SJSA1 (cell line): Measurements from ENCODE around the gene CNTNAP2. TPM values are rescaled to one million over a fixed set of nuclear protein-coding genes. Genes with fewer than 3 reads are reported as not detected.

ENCODE experiments used
- DNase-seq, 2 experiments: peaks; one replicate each; pipeline ENCODE4 v3.0.0-alpha.2; 2015 to 2020; ENCODE audit warnings: low spot score in 2 of 2, low read depth in 1 of 2
- H3K27ac ChIP-seq: fragments of 250-450 bp; sonication (Bioruptor Pico); 2 replicates; pipeline ENCODE4 v1.5.1; 2020; ENCODE audit warnings: mild to moderate bottlenecking, moderate library complexity
- H3K27me3 ChIP-seq: fragments of 250-450 bp; sonication (Bioruptor Pico); replicated peaks from 2 replicates; pipeline ENCODE4 v1.5.1; 2020; ENCODE audit warnings: mild to moderate bottlenecking, moderate library complexity
- H3K36me3 ChIP-seq: fragments of 250-450 bp; sonication (Bioruptor Pico); 2 replicates; pipeline ENCODE4 v1.5.1; 2020; ENCODE audit warnings: mild to moderate bottlenecking
- H3K4me1 ChIP-seq: fragments of 250-450 bp; sonication (Bioruptor Pico); replicated peaks from 2 replicates; pipeline ENCODE4 v1.6.1; 2021; ENCODE audit warnings: mild to moderate bottlenecking
- H3K4me3 ChIP-seq: fragments of 250-450 bp; sonication (Bioruptor Pico); 2 replicates; pipeline ENCODE4 v1.5.1; 2020; ENCODE audit warnings: mild to moderate bottlenecking
- H3K9me3 ChIP-seq: fragments of 250-450 bp; sonication (Bioruptor Pico); replicated peaks from 2 replicates; pipeline ENCODE4 v1.5.1; 2020; ENCODE audit warnings: mild to moderate bottlenecking
- total RNA-seq: library from RNA; depleted of rRNA; stranded (reverse); fragments of >200 nt; shearing (Covaris generic); gene quantifications from 2 replicates; pipeline ENCODE4 v1.2.3, GENCODE V29; 2014

CNTNAP2 gene
- total RNA-seq, 1 experiment from 2014 or later = 0.29 TPM

- no peaks in the 10 kb centered on the region for H3K9me3 ChIP-seq
- H3K27me3 ChIP-seq = no peaks in the 10 kb centered on the region
- no peaks in the 10 kb centered on the region for H3K4me1 ChIP-seq
- no peaks in the 10 kb centered on the region for H3K36me3 ChIP-seq
- H3K27ac ChIP-seq = no peak overlapping the region
- no peak overlapping the region for H3K4me3 ChIP-seq
- no peak for DNase-seq
Observed at GRCh38 chr7:148127374-148127773, 2010.8 kb downstream of the CNTNAP2 start.

- no peak for DNase-seq
- Histone ChIP-seq H3K36me3 (no peaks in the 10 kb centered on the region), H3K4me1 (no peaks in the 10 kb centered on the region), H3K4me3 (no peak overlapping the region), H3K27ac (no peak overlapping the region), H3K9me3 (no peaks in the 10 kb centered on the region), H3K27me3 (no peaks in the 10 kb centered on the region)
Observed at GRCh38 chr7:148129023-148129422, 2012.4 kb downstream of the CNTNAP2 start.

GRCh38 chr7:148135116-148135515 is 2018.5 kb downstream of the CNTNAP2 start:
- Histone ChIP-seq H3K27me3 (no peaks in the 10 kb centered on the region), H3K4me3 (no peak overlapping the region), H3K36me3 (no peaks in the 10 kb centered on the region), H3K4me1 (no peaks in the 10 kb centered on the region), H3K27ac (no peak overlapping the region), H3K9me3 (no peaks in the 10 kb centered on the region)
- no peak for DNase-seq

GRCh38 chr7:148135997-148136396 is 2019.4 kb downstream of the CNTNAP2 start:
- H3K4me1 ChIP-seq = no peaks in the 10 kb centered on the region
- DNase-seq = no peak
- no peak overlapping the region for H3K4me3 ChIP-seq
- no peaks in the 10 kb centered on the region for H3K9me3 ChIP-seq
- H3K27ac ChIP-seq = no peak overlapping the region
- no peaks in the 10 kb centered on the region for H3K27me3 ChIP-seq
- H3K36me3 ChIP-seq = no peaks in the 10 kb centered on the region

GRCh38 chr7:148142660-148143248 is 2026.2 kb downstream of the CNTNAP2 start:
- Histone ChIP-seq H3K4me1 (no peaks in the 10 kb centered on the region), H3K9me3 (no peaks in the 10 kb centered on the region), H3K4me3 (no peak overlapping the region), H3K27ac (no peak overlapping the region), H3K36me3 (no peaks in the 10 kb centered on the region), H3K27me3 (no peaks in the 10 kb centered on the region)
- DNase-seq = no peak

GRCh38 chr7:148144827-148145226 is 2028.2 kb downstream of the CNTNAP2 start:
- no peak overlapping the region for H3K4me3 ChIP-seq
- H3K4me1 ChIP-seq = no peaks in the 10 kb centered on the region
- no peaks in the 10 kb centered on the region for H3K9me3 ChIP-seq
- H3K36me3 ChIP-seq = no peaks in the 10 kb centered on the region
- no peaks in the 10 kb centered on the region for H3K27me3 ChIP-seq
- DNase-seq = no peak
- no peak overlapping the region for H3K27ac ChIP-seq

- Histone ChIP-seq H3K9me3 (no peaks in the 10 kb centered on the region), H3K27ac (no peak overlapping the region), H3K27me3 (no peaks in the 10 kb centered on the region), H3K4me1 (no peaks in the 10 kb centered on the region), H3K4me3 (no peak overlapping the region), H3K36me3 (no peaks in the 10 kb centered on the region)
- DNase-seq = no peak
Observed at GRCh38 chr7:148146346-148146745, 2029.7 kb downstream of the CNTNAP2 start.

- H3K4me3 ChIP-seq = no peak overlapping the region
Observed at GRCh38 chr7:148147438-148147837, 2030.8 kb downstream of the CNTNAP2 start.

GRCh38 chr7:148148456-148148855 is 2031.9 kb downstream of the CNTNAP2 start:
- Histone ChIP-seq H3K4me1 (no peaks in the 10 kb centered on the region), H3K4me3 (no peak overlapping the region), H3K9me3 (no peaks in the 10 kb centered on the region), H3K27me3 (no peaks in the 10 kb centered on the region), H3K36me3 (no peaks in the 10 kb centered on the region), H3K27ac (no peak overlapping the region)
- DNase-seq = no peak

More at GRCh38 chr7:148147438-148147837, 2030.8 kb downstream of the CNTNAP2 start:
- H3K36me3 ChIP-seq = no peaks in the 10 kb centered on the region
- H3K4me1 ChIP-seq = no peaks in the 10 kb centered on the region
- DNase-seq = no peak
- H3K27me3 ChIP-seq = no peaks in the 10 kb centered on the region
- no peaks in the 10 kb centered on the region for H3K9me3 ChIP-seq
- no peak overlapping the region for H3K27ac ChIP-seq

GRCh38 chr7:148149730-148150129 is 2033.1 kb downstream of the CNTNAP2 start:
- Histone ChIP-seq H3K9me3 (no peaks in the 10 kb centered on the region), H3K4me3 (no peak overlapping the region), H3K4me1 (no peaks in the 10 kb centered on the region), H3K27me3 (no peaks in the 10 kb centered on the region), H3K27ac (no peak overlapping the region), H3K36me3 (no peaks in the 10 kb centered on the region)
- no peak for DNase-seq

GRCh38 chr7:148151778-148152177 is 2035.2 kb downstream of the CNTNAP2 start:
- no peak for DNase-seq

GRCh38 chr7:148153616-148154284 is 2037.1 kb downstream of the CNTNAP2 start:
- Histone ChIP-seq H3K27me3 (no peaks in the 10 kb centered on the region), H3K4me1 (no peaks in the 10 kb centered on the region), H3K4me3 (no peak overlapping the region), H3K36me3 (no peaks in the 10 kb centered on the region), H3K27ac (no peak overlapping the region), H3K9me3 (no peaks in the 10 kb centered on the region)
- DNase-seq = no peak

More at GRCh38 chr7:148151778-148152177, 2035.2 kb downstream of the CNTNAP2 start:
- Histone ChIP-seq H3K4me1 (no peaks in the 10 kb centered on the region), H3K27ac (no peak overlapping the region), H3K4me3 (no peak overlapping the region), H3K36me3 (no peaks in the 10 kb centered on the region), H3K9me3 (no peaks in the 10 kb centered on the region), H3K27me3 (no peaks in the 10 kb centered on the region)

GRCh38 chr7:148155000-148155399 is 2038.4 kb downstream of the CNTNAP2 start:
- no peak overlapping the region for H3K27ac ChIP-seq
- H3K9me3 ChIP-seq = no peaks in the 10 kb centered on the region
- no peaks in the 10 kb centered on the region for H3K36me3 ChIP-seq
- DNase-seq = no peak
- no peaks in the 10 kb centered on the region for H3K27me3 ChIP-seq
- H3K4me1 ChIP-seq = no peaks in the 10 kb centered on the region
- H3K4me3 ChIP-seq = no peak overlapping the region

GRCh38 chr7:148155826-148156225 is 2039.2 kb downstream of the CNTNAP2 start:
- Histone ChIP-seq H3K4me3 (no peak overlapping the region), H3K4me1 (no peaks in the 10 kb centered on the region), H3K27ac (no peak overlapping the region), H3K36me3 (no peaks in the 10 kb centered on the region), H3K27me3 (no peaks in the 10 kb centered on the region), H3K9me3 (no peaks in the 10 kb centered on the region)
- no peak for DNase-seq
